Activated CD4-positive, alpha-beta T cell treated with anti-CD3 and anti-CD28 coated beads, Interleukin-2, amount 10 ng/mL, durations not matched to agents 7 days and 5 days (primary cell): ENCODE results near the gene ARHGEF7. TPM values are rescaled to one million over a fixed set of nuclear protein-coding genes. Genes with fewer than 3 reads are reported as not detected.

Source experiments
- CTCF ChIA-PET: fragments of 350-600 bp; sonication (Branson Sonifier 250); formaldehyde crosslinking; loops from one replicate; lab custom pipeline; 2021; ENCODE audit warnings: antibody characterized with exemption; lab: Charles Lee
- POLR2A ChIA-PET: fragments of 350-600 bp; sonication (Branson Sonifier 250); formaldehyde crosslinking; loops from one replicate; lab custom pipeline; 2021; ENCODE audit warnings: antibody characterized with exemption; lab: Charles Lee
- DNase-seq: peaks from one replicate; pipeline ENCODE4 v3.0.0-alpha.2; 2020
- H3K27ac Mint-ChIP-seq: one replicate; pipeline ENCODE4 v1.8.0; 2021; ENCODE audit warnings: mild to moderate bottlenecking, moderate library complexity, mixed read lengths
- H3K27me3 Mint-ChIP-seq: one replicate; pipeline ENCODE4 v1.8.0; 2021; ENCODE audit warnings: mixed read lengths
- H3K36me3 Mint-ChIP-seq: one replicate; pipeline ENCODE4 v1.8.0; 2021; ENCODE audit warnings: low read depth, mixed read lengths
- H3K4me1 Mint-ChIP-seq: one replicate; pipeline ENCODE4 v1.8.0; 2021; ENCODE audit warnings: mixed read lengths
- H3K4me3 Mint-ChIP-seq: one replicate; pipeline ENCODE4 v1.8.0; 2021; ENCODE audit warnings: mild to moderate bottlenecking, moderate library complexity, mixed read lengths
- H3K9me3 Mint-ChIP-seq: one replicate; pipeline ENCODE4 v1.8.0; 2021; ENCODE audit warnings: mixed read lengths
- total RNA-seq, 2 experiments: library from RNA; stranded (reverse); gene quantifications; one replicate each; pipeline ENCODE4 v1.2.3, GENCODE V29; 2021

The ARHGEF7 gene
- total RNA-seq, 2 experiments from 2014 or later, result 64.5 to 72.2 TPM

- H3K36me3 Mint-ChIP-seq, result no peaks in the 10 kb centered on the region
- no peaks in the 10 kb centered on the region for H3K9me3 Mint-ChIP-seq
- no peak overlapping the region for H3K4me3 Mint-ChIP-seq
- no peaks in the 10 kb centered on the region for H3K4me1 Mint-ChIP-seq
- ChIA-PET CTCF (interaction anchor here (0.6 kb wide), 1 partner anchor 79 kb away, joined by 3 read pairs; no protein-coding TSS in a partner anchor), POLR2A (no interaction called here)
- H3K27ac Mint-ChIP-seq, result no peak overlapping the region
- no peak for DNase-seq
- H3K27me3 Mint-ChIP-seq, result peaks cover 39% of the 10 kb centered on the region
Measured at GRCh38 chr13:111145506-111145905, 30.4 kb downstream of the ARHGEF7 start.

GRCh38 chr13:111152844-111153243 lies 37.7 kb downstream of the ARHGEF7 start:
- peaks cover 32% of the 10 kb centered on the region for H3K4me1 Mint-ChIP-seq
- H3K27me3 Mint-ChIP-seq, result peaks cover 26% of the 10 kb centered on the region
- peaks cover 10% of the 10 kb centered on the region for H3K36me3 Mint-ChIP-seq
- DNase-seq, result no peak
- H3K4me3 Mint-ChIP-seq, result peak overlapping the region; percentile 95
- peak overlapping the region; percentile 95 for H3K27ac Mint-ChIP-seq
- CTCF ChIA-PET, result no interaction called here
- POLR2A ChIA-PET, result no interaction called here
- no peaks in the 10 kb centered on the region for H3K9me3 Mint-ChIP-seq

- CTCF ChIA-PET, result no interaction called here
- H3K27me3 Mint-ChIP-seq, result peaks cover 23% of the 10 kb centered on the region
- DNase-seq, result peak; percentile 92
- peaks cover 10% of the 10 kb centered on the region for H3K36me3 Mint-ChIP-seq
- H3K27ac Mint-ChIP-seq, result peak overlapping the region; percentile 95
- POLR2A ChIA-PET, result no interaction called here
- H3K4me3 Mint-ChIP-seq, result peak overlapping the region; percentile 95
- H3K9me3 Mint-ChIP-seq, result no peaks in the 10 kb centered on the region
- peaks cover 32% of the 10 kb centered on the region for H3K4me1 Mint-ChIP-seq
Measured at GRCh38 chr13:111153279-111153976, 38.3 kb downstream of the ARHGEF7 start.

GRCh38 chr13:111153977-111154332 lies 38.8 kb downstream of the ARHGEF7 start:
- peaks cover 33% of the 10 kb centered on the region for H3K4me1 Mint-ChIP-seq
- H3K36me3 Mint-ChIP-seq, result peaks cover 12% of the 10 kb centered on the region
- H3K27ac Mint-ChIP-seq, result peak overlapping the region; percentile 95
- DNase-seq, result no peak
- POLR2A ChIA-PET, result no interaction called here
- CTCF ChIA-PET, result no interaction called here
- H3K4me3 Mint-ChIP-seq, result peak overlapping the region; percentile 95
- H3K9me3 Mint-ChIP-seq, result no peaks in the 10 kb centered on the region
- peaks cover 23% of the 10 kb centered on the region for H3K27me3 Mint-ChIP-seq

- peaks cover 9% of the 10 kb centered on the region for H3K9me3 Mint-ChIP-seq
- H3K27ac Mint-ChIP-seq, result no peak overlapping the region
- CTCF ChIA-PET, result no interaction called here
- H3K4me1 Mint-ChIP-seq, result peaks cover 35% of the 10 kb centered on the region
- no peak for DNase-seq
- no peak overlapping the region for H3K4me3 Mint-ChIP-seq
- peaks cover 36% of the 10 kb centered on the region for H3K36me3 Mint-ChIP-seq
- H3K27me3 Mint-ChIP-seq, result peaks cover 6% of the 10 kb centered on the region
- POLR2A ChIA-PET, result no interaction called here
Measured at GRCh38 chr13:111156421-111156820, 41.3 kb downstream of the ARHGEF7 start.

GRCh38 chr13:111158136-111158805 lies 43.2 kb downstream of the ARHGEF7 start:
- Mint-ChIP-seq H3K27me3 (no peaks in the 10 kb centered on the region), H3K9me3 (peaks cover 9% of the 10 kb centered on the region), H3K4me3 (no peak overlapping the region), H3K36me3 (peaks cover 47% of the 10 kb centered on the region), H3K4me1 (peaks cover 29% of the 10 kb centered on the region), H3K27ac (no peak overlapping the region)
- no peak for DNase-seq
- CTCF ChIA-PET, result interaction anchor here (0.6 to 1.0 kb wide), 3 partner anchors 13 to 1622 kb away, joined by 3 to 6 read pairs (median 3); no protein-coding TSS in a partner anchor
- POLR2A ChIA-PET, result no interaction called here

GRCh38 chr13:111159362-111160320 lies 44.5 kb downstream of the ARHGEF7 start:
- H3K27me3 Mint-ChIP-seq, result no peaks in the 10 kb centered on the region
- H3K36me3 Mint-ChIP-seq, result peaks cover 50% of the 10 kb centered on the region
- POLR2A ChIA-PET, result no interaction called here
- H3K4me3 Mint-ChIP-seq, result no peak overlapping the region
- CTCF ChIA-PET, result interaction anchor here (0.9 kb wide), 1 partner anchor 18 kb away, joined by 4 read pairs; no protein-coding TSS in a partner anchor
- H3K4me1 Mint-ChIP-seq, result peaks cover 25% of the 10 kb centered on the region
- no peak for DNase-seq
- H3K27ac Mint-ChIP-seq, result no peak overlapping the region
- peaks cover 9% of the 10 kb centered on the region for H3K9me3 Mint-ChIP-seq

- CTCF ChIA-PET, result interaction anchor here (1.3 kb wide), 1 partner anchor 11 kb away, joined by 3 read pairs; no protein-coding TSS in a partner anchor
- POLR2A ChIA-PET, result no interaction called here
- DNase-seq, result no peak
- H3K9me3 Mint-ChIP-seq, result peaks cover 9% of the 10 kb centered on the region
- H3K27ac Mint-ChIP-seq, result no peak overlapping the region
- H3K27me3 Mint-ChIP-seq, result no peaks in the 10 kb centered on the region
- peaks cover 52% of the 10 kb centered on the region for H3K36me3 Mint-ChIP-seq
- H3K4me1 Mint-ChIP-seq, result peaks cover 22% of the 10 kb centered on the region
- no peak overlapping the region for H3K4me3 Mint-ChIP-seq
Measured at GRCh38 chr13:111160648-111161047, 45.5 kb downstream of the ARHGEF7 start.

- Mint-ChIP-seq H3K4me1 (peaks cover 26% of the 10 kb centered on the region), H3K27me3 (no peaks in the 10 kb centered on the region), H3K9me3 (peaks cover 9% of the 10 kb centered on the region), H3K27ac (no peak overlapping the region), H3K36me3 (peaks cover 57% of the 10 kb centered on the region), H3K4me3 (no peak overlapping the region)
- CTCF ChIA-PET, result interaction anchor here (0.7 to 1.3 kb wide), 3 partner anchors 9 to 80 kb away, joined by 3 read pairs; no protein-coding TSS in a partner anchor
- POLR2A ChIA-PET, result no interaction called here
- no peak for DNase-seq
Measured at GRCh38 chr13:111161601-111162600, 46.8 kb downstream of the ARHGEF7 start.

GRCh38 chr13:111165241-111166010 lies 50.3 kb downstream of the ARHGEF7 start:
- H3K27ac Mint-ChIP-seq, result no peak overlapping the region
- no peak for DNase-seq
- H3K4me1 Mint-ChIP-seq, result peaks cover 40% of the 10 kb centered on the region
- POLR2A ChIA-PET, result no interaction called here
- CTCF ChIA-PET, result interaction anchor here (0.7 to 0.9 kb wide), 2 partner anchors 12 to 18 kb away, joined by 3 read pairs; no protein-coding TSS in a partner anchor
- H3K27me3 Mint-ChIP-seq, result no peaks in the 10 kb centered on the region
- H3K9me3 Mint-ChIP-seq, result peaks cover 6% of the 10 kb centered on the region
- peaks cover 67% of the 10 kb centered on the region for H3K36me3 Mint-ChIP-seq
- no peak overlapping the region for H3K4me3 Mint-ChIP-seq
